Tibial artery (tissue), 4 donors: ENCODE measurements around the gene PSMG3.

ENCODE experiments used
- DNase-seq, 2 donors: peaks; one replicate each; pipeline ENCODE4 v3.0.0-alpha.2; 2019
- H3K27ac ChIP-seq, 2 donors: fragments of 200-600 bp; sonication (generic) in 1 of 2; 1 replicate in 1 of 2; 2 replicates in 1 of 2; pipeline ENCODE4 v1.5.1; 2018 to 2019; ENCODE audit warnings: mild to moderate bottlenecking in 1 of 2
- H3K27me3 ChIP-seq, 2 donors: fragments of 200-600 bp; sonication (generic) in 1 of 2; one replicate each; pipeline versions ENCODE4 v1.5.1 to v1.6.0; 2016 to 2019
- H3K36me3 ChIP-seq, 3 donors: fragments of 200-600 bp; sonication (generic) in 2 of 3; one replicate each; pipeline ENCODE4 v1.5.1; 2016 to 2019; ENCODE audit warnings: mild to moderate bottlenecking in 2 of 3
- H3K4me1 ChIP-seq, 4 donors: fragments of 200-600 bp; sonication (generic) in 2 of 4; 1 replicate in 3 of 4; 2 replicates in 1 of 4; pipeline ENCODE4 v1.5.1; 2016 to 2019
- H3K4me3 ChIP-seq, 2 donors: fragments of 200-600 bp; sonication (generic) in 1 of 2; 1 replicate in 1 of 2; 2 replicates in 1 of 2; pipeline ENCODE4 v1.5.1; 2018 to 2019; ENCODE audit warnings: mild to moderate bottlenecking in 2 of 2
- H3K9me3 ChIP-seq, 3 donors: fragments of 200-600 bp; sonication (generic) in 1 of 3; one replicate each; pipeline ENCODE4 v1.5.1; 2016 to 2019
- CTCF ChIP-seq, 2 experiments: fragments of 200-600 bp in 1 of 2; fragments of 450-650 bp in 1 of 2; IDR thresholded peaks; one replicate each; pipeline ENCODE4 v1.5.1; 2017 to 2019; ENCODE audit warnings: antibody characterized with exemption in 2 of 2, mild to moderate bottlenecking in 1 of 2, moderate library complexity in 1 of 2
- intact Hi-C: fragments of 100-400 bp; cut with DNase I; formaldehyde crosslinking; loops from one replicate; pipeline ENCODE4 v1.15.0; 2023; ENCODE audit warnings: low total_unique reads

Gene PSMG3

GRCh38 chr7:1562597-1563051 lies 7.2 kb downstream of the PSMG3 start:
- Histone ChIP-seq H3K27ac (no peak overlapping the region), H3K27me3 (peaks cover 0 to 45% of the 10 kb centered on the region in 2 donors), H3K4me1 (peaks cover 0 to 19% (median 0%) of the 10 kb centered on the region in 4 donors), H3K9me3 (no peaks in the 10 kb centered on the region), H3K36me3 (peaks cover 7 to 25% (median 12%) of the 10 kb centered on the region in 3 donors), H3K4me3 (no peak overlapping the region)
- intact Hi-C loops: no loop called here
- no peak for DNase-seq
- no peak for TF ChIP-seq CTCF (IDR thresholded peaks at IDR 0.05)

GRCh38 chr7:1562116-1562515 lies 7.7 kb downstream of the PSMG3 start:
- DNase-seq: no peak
- peaks cover 3 to 20% (median 6%) of the 10 kb centered on the region in 3 donors for H3K36me3 ChIP-seq
- no peak overlapping the region for H3K27ac ChIP-seq
- H3K9me3 ChIP-seq: no peaks in the 10 kb centered on the region
- H3K27me3 ChIP-seq: peaks cover 0 to 46% of the 10 kb centered on the region in 2 donors
- intact Hi-C loops: no loop called here
- no peak for TF ChIP-seq CTCF (IDR thresholded peaks at IDR 0.05)
- H3K4me1 ChIP-seq: peaks cover 0 to 18% (median 0%) of the 10 kb centered on the region in 4 donors
- no peak overlapping the region for H3K4me3 ChIP-seq

GRCh38 chr7:1561036-1561940 lies 8.5 kb downstream of the PSMG3 start:
- no peak overlapping the region for H3K4me3 ChIP-seq
- intact Hi-C loops: no loop called here
- H3K27ac ChIP-seq: no peak overlapping the region
- peaks cover 0 to 12% (median 0%) of the 10 kb centered on the region in 3 donors for H3K36me3 ChIP-seq
- H3K27me3 ChIP-seq: peaks cover 0 to 47% of the 10 kb centered on the region in 2 donors
- TF ChIP-seq CTCF (IDR thresholded peaks at IDR 0.05): no peak
- no peaks in the 10 kb centered on the region for H3K9me3 ChIP-seq
- DNase-seq: no peak
- H3K4me1 ChIP-seq: peaks cover 0 to 20% (median under 1%) of the 10 kb centered on the region in 4 donors

- Histone ChIP-seq H3K4me3 (no peak overlapping the region), H3K27ac (no peak overlapping the region), H3K36me3 (peaks cover 0 to 5% (median 0%) of the 10 kb centered on the region in 3 donors), H3K4me1 (peaks cover 0 to 26% (median 3%) of the 10 kb centered on the region in 4 donors), H3K9me3 (no peaks in the 10 kb centered on the region), H3K27me3 (peaks cover 0 to 54% of the 10 kb centered on the region in 2 donors)
- TF ChIP-seq CTCF (IDR thresholded peaks at IDR 0.05): no peak
- no peak for DNase-seq
- intact Hi-C loops: no loop called here
Observed at GRCh38 chr7:1560620-1561031, 9.2 kb downstream of the PSMG3 start.

GRCh38 chr7:1559626-1560590 lies 9.9 kb downstream of the PSMG3 start:
- TF ChIP-seq CTCF (IDR thresholded peaks at IDR 0.05): no peak
- Histone ChIP-seq H3K27ac (no peak overlapping the region), H3K9me3 (no peaks in the 10 kb centered on the region), H3K36me3 (no peaks in the 10 kb centered on the region), H3K4me3 (no peak overlapping the region), H3K27me3 (peaks cover 0 to 54% of the 10 kb centered on the region in 2 donors), H3K4me1 (peaks cover 0 to 33% (median 7%) of the 10 kb centered on the region in 4 donors)
- no peak for DNase-seq
- intact Hi-C loops: no loop called here
